Activated T-helper 1 cell treated with Interleukin-2 at 50 U/mL for 16 hours (primary cell): Measurements from ENCODE around the gene NPHS1.
"Not testable (repeated sequence)": the region's sequence is repeated elsewhere in the genome, so short reads cannot be mapped to it uniquely, and the experiment has no call there.

ENCODE experiments used
- DNase-seq: peaks from one replicate; pipeline ENCODE4 v3.0.0-alpha.2; 2020; ENCODE audit warnings: low read depth

Gene NPHS1

DNA sequence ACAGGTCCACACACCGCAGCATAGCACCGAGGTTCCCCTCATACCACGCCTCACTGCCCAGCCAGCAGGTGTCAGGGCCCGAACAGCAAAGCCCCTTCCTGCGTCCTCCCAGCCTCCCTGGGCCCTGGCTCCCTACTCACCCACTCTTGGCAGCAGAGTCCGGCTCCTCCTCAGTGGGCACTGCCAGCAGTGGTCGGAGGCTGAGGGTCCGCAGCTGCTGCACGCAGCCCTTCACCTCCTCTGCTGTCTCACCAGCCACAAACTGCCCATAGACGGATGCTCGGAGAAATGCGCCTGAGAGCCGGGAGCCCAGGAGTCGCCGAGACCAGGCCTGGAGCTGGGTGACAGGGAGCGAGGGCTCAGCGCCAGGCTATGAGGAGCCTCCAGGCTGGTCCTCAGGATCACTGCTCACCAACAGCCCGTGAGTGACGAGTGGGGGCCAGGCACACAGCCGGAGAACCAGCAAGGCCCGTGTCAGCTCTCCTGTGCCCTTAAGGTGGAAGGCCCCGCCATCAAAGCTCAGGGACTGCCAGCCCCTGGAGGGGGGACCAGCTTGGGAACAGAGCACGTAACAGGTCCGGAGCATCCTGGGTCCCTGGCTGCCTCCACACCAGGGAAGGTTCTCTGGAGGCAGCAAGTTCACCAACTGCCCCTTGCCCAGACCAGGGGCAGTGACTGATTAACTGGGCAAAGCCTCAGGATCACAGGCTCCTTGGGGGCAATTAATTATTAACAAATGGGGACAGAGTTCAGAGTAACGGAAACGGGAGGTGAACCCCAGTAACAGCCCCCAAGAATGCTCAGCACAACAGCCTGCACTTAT lies 39.9 kb downstream of the NPHS1 start, which contains the start of gene PRODH2:
Gene PRODH2 (minus strand): TSS at position 626 of the 823 bp plus-strand sequence. CDS start 40 bp downstream, at position 586.
- DNase-seq: no peak

- DNase-seq: no peak
Observed at GRCh38 chr19:35811317-35812219, 40.7 kb downstream of the NPHS1 start.

DNA sequence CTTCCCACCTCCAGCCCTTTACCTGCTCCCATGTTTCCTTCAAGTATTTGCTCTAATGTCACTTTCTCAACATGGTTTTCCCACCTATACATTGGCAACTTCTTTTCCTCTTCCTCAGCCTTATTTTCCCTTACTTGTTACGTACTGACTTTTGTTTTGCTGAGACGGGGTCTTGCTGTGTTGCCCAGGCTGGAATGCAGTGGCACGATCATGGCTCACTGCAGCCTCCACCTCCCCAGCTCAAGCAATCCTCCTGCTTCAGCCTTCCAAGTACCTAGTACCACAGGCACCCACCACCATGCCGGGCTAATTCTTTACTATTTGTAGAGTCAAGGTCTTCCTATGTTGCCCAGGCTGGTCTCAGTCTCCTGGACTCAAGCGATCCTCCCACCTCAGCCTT lies 44.7 kb downstream of the NPHS1 start:
- DNase-seq: no peak

- no peak for DNase-seq
Observed at GRCh38 chr19:35806597-35806996, 45.7 kb downstream of the NPHS1 start.

- no peak for DNase-seq
Observed at GRCh38 chr19:35805526-35806102, 46.7 kb downstream of the NPHS1 start.

- DNase-seq: no peak
Observed at GRCh38 chr19:35801828-35802227, 50.5 kb downstream of the NPHS1 start.

DNA sequence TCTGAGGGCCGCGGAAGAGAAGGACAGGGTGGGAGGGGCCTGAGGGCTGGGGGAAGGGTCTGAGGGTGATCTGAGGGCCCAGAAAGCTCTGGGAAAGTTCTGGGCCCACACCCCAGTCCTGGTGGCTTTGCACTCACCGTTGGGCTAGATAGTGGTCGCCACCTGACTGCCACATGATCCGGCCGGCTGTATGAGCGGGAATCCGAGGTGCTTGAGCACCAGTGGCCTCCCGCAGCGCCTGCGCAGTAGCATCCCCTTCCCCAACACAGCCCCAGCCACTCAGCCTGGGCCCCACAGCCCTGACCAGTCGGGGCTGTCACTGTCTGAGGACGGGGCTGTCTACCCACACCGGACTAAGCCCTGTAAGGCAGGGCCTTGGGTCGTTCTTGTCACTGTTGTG lies 54.6 kb downstream of the NPHS1 start:
- no peak for DNase-seq

DNA sequence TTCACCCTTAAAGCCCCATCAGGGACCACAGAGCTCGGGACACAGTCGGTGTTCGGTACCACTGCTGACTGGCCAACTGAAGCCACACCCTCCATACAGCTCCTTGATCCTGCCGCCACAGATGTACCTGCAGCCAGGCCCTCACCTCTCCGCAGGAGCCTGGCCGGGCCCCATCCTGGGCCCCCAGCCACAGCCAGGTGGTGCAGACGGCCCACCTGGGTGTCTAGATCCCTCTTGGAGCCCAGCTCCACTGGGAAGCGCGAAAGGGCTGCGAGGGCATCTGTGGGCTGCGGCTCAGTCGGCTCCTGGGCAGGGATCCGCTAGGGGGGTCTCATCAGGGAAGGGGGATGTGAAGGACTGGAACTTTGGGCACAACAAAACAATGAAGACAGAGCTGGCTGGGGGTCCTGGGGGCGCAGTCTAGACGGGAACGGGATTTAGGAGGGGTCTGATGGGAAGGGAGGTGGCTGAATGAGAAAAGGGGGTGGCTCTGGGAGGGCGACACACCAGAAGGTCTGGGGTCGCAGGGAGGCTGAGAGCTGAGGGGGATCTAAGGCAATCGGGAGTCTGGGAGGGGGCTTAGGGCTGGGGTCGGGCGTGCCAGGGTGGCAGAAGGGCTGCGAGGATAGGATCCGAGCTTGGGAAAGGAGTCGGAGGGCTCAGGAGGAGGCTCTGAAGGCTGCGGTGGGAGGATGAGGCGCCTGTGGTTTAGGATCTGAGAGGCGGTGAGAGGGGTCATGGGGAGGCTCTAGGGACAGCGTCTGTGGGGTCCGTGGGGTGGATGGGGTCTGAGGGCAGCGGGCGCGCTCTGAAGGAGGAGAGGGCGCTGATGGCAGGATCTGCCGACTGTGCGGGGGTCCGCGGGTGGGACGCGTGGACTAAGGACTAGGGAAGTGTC lies 55.4 kb downstream of the NPHS1 start:
- DNase-seq: no peak

GRCh38 chr19:35795564-35795963 lies 56.7 kb downstream of the NPHS1 start:
- not testable (repeated sequence) for DNase-seq

- no peak for DNase-seq
Observed at GRCh38 chr19:35793381-35794165, 58.7 kb downstream of the NPHS1 start.

- no peak for DNase-seq
Observed at GRCh38 chr19:35792888-35793287, 59.4 kb downstream of the NPHS1 start.

DNA sequence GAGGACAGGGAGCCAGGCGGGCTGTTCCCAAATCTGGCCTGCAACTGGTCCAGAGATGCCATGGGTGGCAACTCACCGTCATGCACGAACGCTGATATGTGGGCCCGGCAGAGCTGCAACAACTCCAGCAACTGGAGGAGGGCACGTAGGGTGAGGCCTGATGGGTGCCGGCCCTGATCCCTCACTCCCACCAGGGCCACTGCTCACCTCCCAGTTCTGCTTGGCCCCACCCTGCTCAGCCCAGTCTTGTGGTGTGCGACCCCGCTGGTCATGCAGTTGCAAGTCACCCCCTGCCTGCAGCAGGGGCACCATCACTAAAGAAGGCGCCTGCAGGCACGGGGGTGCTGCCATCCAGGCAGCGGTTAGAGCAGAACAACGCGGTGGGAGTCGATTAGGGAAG lies 60.0 kb downstream of the NPHS1 start:
- no peak for DNase-seq

GRCh38 chr19:35791814-35792279 lies 60.5 kb downstream of the NPHS1 start:
- DNase-seq: no peak

DNA sequence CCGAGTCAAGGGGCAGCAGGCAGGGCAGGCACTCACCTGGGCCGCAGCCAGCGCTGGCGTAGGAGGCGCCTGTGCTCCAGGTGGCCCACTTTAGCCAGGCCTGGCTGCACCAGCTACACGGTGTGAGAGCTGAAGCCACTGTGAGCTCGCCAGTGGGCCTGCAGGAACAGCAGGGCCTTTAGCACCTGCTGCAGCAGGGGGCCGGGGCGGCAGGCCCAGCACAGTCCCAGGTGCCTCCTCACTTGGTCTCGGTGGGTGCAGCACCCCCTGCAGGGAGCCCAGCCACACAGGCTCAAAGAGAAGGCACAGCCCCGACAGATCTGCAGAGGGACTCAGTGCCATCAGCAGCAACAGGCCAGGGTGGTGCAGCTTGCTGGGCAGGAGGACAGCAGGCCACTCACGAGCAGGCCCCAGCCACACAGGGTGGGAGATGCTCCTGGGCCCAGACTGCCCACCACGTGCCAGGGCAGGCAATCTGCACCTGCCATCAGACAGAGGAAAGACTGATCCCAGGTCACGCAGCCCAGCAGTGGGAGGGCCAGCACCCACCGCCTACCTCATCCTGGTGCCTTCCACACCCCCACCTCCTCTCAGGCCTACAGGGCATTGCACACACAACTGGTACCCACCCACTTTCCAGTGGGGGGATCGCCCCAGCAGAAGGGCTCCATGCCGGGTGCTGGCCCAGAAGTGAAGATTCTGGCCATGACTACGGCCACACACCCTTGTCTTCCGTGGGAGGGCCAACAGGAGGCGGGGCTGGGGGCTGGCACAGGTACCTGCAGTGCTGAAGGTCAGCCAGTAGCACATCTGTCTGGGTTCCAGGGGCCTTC lies 61.1 kb downstream of the NPHS1 start:
- DNase-seq: no peak

- no peak for DNase-seq
Observed at GRCh38 chr19:35789978-35790944, 62.0 kb downstream of the NPHS1 start.

GRCh38 chr19:35789195-35789977 lies 62.9 kb downstream of the NPHS1 start:
- no peak for DNase-seq

DNA sequence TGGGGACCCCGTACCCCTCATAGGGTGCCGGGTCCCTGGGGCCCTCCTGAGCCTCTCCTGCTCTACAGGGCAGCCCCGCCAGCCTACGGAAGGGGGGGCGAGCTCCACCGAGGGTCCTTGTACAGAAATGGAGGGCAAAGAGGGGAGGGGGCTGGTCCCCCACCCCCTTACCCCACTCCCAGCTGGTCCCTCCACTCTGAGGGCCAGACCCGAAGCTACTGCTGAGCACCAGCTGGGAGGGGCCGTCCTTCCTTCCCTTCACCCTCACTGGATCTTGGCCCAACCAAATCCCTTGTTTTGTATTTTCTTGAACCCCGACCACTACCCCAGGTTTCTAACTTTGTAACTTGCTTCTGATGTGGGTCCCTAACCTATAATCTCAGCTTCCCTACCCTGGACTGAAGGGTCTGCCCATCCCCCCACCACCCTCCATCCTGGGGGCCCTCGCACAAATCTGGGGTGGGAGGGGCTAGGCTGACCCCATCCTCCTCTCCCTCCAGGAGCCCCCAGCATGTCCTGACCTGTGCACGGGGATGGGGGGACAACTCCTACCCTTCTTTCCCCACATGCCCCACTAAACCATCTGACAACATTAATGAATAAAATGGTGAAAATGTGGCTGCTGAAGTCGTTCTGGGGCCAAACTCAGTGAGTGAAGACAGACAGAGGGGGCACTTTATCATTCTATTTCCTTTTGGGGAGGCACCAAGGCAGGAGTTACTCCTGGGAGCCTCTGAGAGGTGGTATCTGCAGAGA lies 63.9 kb downstream of the NPHS1 start:
- no peak for DNase-seq
